Activated B cell treated with CpG ODN at 0.5 μM for 24 hours (primary cell): ENCODE measurements around the gene SCO2. TPM values are rescaled to one million over a fixed set of nuclear protein-coding genes. Genes with fewer than 3 reads are reported as not detected.
A peak's percentile ranks its signal among the peaks of the same experiment; 100 is the strongest.

ENCODE experiments used
- ATAC-seq: fragments of 200-7000 bp; cut with Tn5 transposase; one replicate; pipeline ENCODE4 v1.10.0; 2021; ENCODE audit warnings: low read depth, mild to moderate bottlenecking, moderate library complexity
- CTCF ChIA-PET: fragments of 350-600 bp; sonication (Branson Sonifier 250); formaldehyde crosslinking; loops from one replicate; lab custom pipeline; 2021; ENCODE audit warnings: antibody characterized with exemption; lab: Charles Lee
- POLR2A ChIA-PET: fragments of 350-600 bp; sonication (Branson Sonifier 250); formaldehyde crosslinking; loops from one replicate; lab custom pipeline; 2021; ENCODE audit warnings: antibody characterized with exemption; lab: Charles Lee
- DNase-seq: peaks from one replicate; pipeline ENCODE4 v3.0.0; 2022
- H3K27ac Mint-ChIP-seq: one replicate; pipeline ENCODE4 v1.8.0; 2020; ENCODE audit warnings: mixed read lengths
- H3K27me3 Mint-ChIP-seq: one replicate; pipeline ENCODE4 v1.8.0; 2021; ENCODE audit warnings: mixed read lengths
- H3K36me3 Mint-ChIP-seq: one replicate; pipeline ENCODE4 v1.8.0; 2021; ENCODE audit warnings: low read depth, mixed read lengths
- H3K4me1 Mint-ChIP-seq: one replicate; pipeline ENCODE4 v1.8.0; 2021; ENCODE audit warnings: mixed read lengths
- H3K4me3 Mint-ChIP-seq: one replicate; pipeline ENCODE4 v1.8.0; 2020; ENCODE audit warnings: mild to moderate bottlenecking, mixed read lengths
- H3K9me3 Mint-ChIP-seq: one replicate; pipeline ENCODE4 v1.8.0; 2020; ENCODE audit warnings: mixed read lengths
- CTCF ChIP-seq: fragments of 200-600 bp; IDR thresholded peaks from one replicate; pipeline ENCODE4 v1.8.0; 2022; ENCODE audit warnings: antibody characterized with exemption, mild to moderate bottlenecking
- intact Hi-C: fragments of 100-400 bp; cut with micrococcal nuclease; formaldehyde crosslinking; loops from one replicate; pipeline ENCODE4 v1.15.1; 2024
- total RNA-seq: library from RNA; stranded (reverse); gene quantifications from 2 replicates; pipeline ENCODE4 v1.2.3, GENCODE V29; 2022

Gene SCO2
- total RNA-seq, 1 donor from 2014 or later, result 7.1 TPM

GRCh38 chr22:50490531-50491308, 34.7 kb downstream of the SCO2 start:
- Mint-ChIP-seq H3K4me3 (peak overlapping the region; percentile 38), H3K27me3 (no peaks in the 10 kb centered on the region), H3K36me3 (no peaks in the 10 kb centered on the region), H3K9me3 (no peaks in the 10 kb centered on the region), H3K27ac (no peak overlapping the region), H3K4me1 (peaks cover 7% of the 10 kb centered on the region)
- intact Hi-C loops, result no loop called here
- no peak for DNase-seq
- ChIA-PET POLR2A (interaction anchor here (1.2 kb wide), 2 partner anchors 12 to 20 kb away, joined by 4 to 9 read pairs; no protein-coding TSS in a partner anchor), CTCF (no interaction called here)
- ATAC-seq, result peak; percentile 25
- no peak for TF ChIP-seq CTCF

DNA sequence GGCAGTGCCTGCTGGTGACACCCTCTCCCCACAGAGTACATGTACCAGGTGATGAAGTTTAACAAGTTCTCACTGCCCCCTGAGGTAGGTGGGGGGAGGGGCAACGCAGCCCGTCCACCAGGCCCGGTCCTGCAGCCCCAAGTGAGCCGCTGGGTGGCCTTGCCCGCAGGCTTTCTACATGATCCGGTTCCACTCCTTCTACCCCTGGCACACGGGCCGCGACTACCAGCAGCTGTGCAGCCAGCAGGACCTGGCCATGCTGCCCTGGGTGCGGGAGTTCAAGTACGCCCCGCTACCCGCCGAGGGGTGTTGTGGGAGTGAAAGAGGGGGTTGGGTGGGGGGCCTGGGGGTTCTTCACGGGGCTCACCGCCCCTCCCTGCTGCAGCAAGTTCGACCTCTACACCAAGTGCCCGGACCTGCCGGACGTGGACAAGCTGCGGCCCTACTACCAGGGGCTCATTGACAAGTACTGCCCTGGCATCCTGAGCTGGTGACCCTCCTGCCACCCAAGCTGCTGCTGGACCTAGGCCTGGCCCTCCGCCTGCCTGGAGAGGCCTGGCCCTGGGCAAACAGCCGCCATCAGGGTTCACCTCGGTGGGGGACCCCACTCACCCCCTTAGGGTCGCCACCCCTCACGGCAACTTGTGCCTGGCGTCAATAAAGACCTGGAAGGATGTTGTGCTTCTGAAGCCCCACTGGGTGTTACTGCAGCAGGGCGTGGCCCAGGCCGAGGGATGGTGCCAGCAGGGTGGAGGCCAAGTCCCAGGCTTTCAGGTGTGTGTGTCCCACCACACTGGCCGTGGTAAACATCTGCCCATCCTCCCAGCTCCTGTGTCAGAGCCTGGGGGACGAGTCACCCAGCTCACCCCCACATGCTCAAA, 35.8 kb downstream of the SCO2 start:
- H3K36me3 Mint-ChIP-seq, result no peaks in the 10 kb centered on the region

GRCh38 chr22:50488886-50489285, 36.5 kb downstream of the SCO2 start:
- Mint-ChIP-seq H3K27me3 (no peaks in the 10 kb centered on the region), H3K27ac (no peak overlapping the region), H3K36me3 (no peaks in the 10 kb centered on the region), H3K4me1 (peaks cover 12% of the 10 kb centered on the region), H3K4me3 (no peak overlapping the region), H3K9me3 (no peaks in the 10 kb centered on the region)
- intact Hi-C loops, result no loop called here
- ATAC-seq (no peak), DNase-seq (no peak)
- CTCF ChIA-PET, result no interaction called here
- TF ChIP-seq CTCF, result no peak
- POLR2A ChIA-PET, result no interaction called here

More for the DNA sequence above, 35.8 kb downstream of the SCO2 start:
- DNase-seq, result no peak
- H3K4me3 Mint-ChIP-seq, result no peak overlapping the region
- ChIA-PET CTCF (no interaction called here), POLR2A (no interaction called here)
- intact Hi-C loops, result no loop called here
- no peak overlapping the region for H3K27ac Mint-ChIP-seq
- no peak for TF ChIP-seq CTCF
- H3K27me3 Mint-ChIP-seq, result no peaks in the 10 kb centered on the region
- no peak for ATAC-seq
- H3K9me3 Mint-ChIP-seq, result no peaks in the 10 kb centered on the region
- H3K4me1 Mint-ChIP-seq, result peaks cover 7% of the 10 kb centered on the region

DNA sequence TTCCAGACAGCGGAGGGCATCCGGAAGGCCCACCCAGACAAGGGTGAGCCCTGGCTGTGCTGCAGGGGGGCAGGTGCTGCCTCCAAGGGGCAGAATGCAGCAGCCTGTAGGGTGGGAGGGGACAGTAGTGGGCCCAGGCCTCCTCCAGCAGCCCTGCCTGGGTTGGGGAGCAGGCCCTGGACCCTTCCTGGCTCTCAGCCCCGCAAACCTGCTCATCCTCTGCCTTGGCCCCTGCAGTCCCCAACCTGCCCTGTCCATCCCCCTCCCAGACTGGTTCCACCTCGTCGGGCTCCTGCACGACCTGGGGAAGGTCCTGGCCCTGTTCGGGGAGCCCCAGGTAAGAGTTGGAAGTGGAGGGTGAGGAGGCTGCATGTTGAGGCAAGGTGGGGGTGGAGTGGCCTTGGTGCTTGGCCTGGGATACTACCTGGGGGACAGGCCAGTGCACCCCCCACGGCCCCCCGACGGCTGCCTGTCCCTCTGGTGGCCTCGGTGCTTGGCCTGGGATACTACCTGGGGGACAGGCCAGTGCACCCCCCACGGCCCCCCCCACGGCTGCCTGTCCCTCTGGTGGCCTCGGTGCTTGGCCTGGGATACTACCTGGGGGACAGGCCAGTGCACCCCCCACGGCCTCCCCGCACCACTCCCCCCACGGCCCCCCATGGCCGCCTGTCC, 37.3 kb downstream of the SCO2 start:
- no peak overlapping the region for H3K4me3 Mint-ChIP-seq
- POLR2A ChIA-PET, result no interaction called here
- intact Hi-C loops, result no loop called here
- H3K9me3 Mint-ChIP-seq, result no peaks in the 10 kb centered on the region
- CTCF ChIA-PET, result no interaction called here
- no peak for TF ChIP-seq CTCF
- H3K4me1 Mint-ChIP-seq, result peaks cover 14% of the 10 kb centered on the region
- DNase-seq, result no peak
- ATAC-seq, result no peak
- no peaks in the 10 kb centered on the region for H3K36me3 Mint-ChIP-seq
- H3K27me3 Mint-ChIP-seq, result no peaks in the 10 kb centered on the region
- H3K27ac Mint-ChIP-seq, result no peak overlapping the region
